ENCODE results near the gene TGFBR1.

Gene TGFBR1

DNA sequence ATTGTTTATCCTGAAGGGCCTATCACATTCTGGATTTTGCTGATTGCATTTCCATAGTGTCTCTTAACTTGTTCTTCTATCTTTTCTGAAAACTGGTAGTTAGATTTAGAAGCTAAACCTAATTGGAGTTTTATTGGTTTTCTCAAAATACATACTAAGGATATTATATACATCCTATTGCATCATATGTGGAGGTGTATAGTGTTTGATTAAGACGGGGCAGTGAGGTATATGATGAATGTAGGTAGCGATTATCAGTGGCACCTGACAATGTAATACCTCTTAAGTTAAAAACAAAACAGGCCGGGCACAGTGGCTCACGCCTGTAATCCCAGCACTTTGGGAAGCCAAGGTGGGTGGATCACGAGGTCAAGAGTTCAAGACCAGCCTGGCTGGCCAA, 35.0 kb downstream of the TGFBR1 start:
- ATAC-seq: no peak
- TF ChIP-seq CREB5 (CRISPR knock-in tag; IDR thresholded peaks at IDR 0.05; ENCODE audit: low read depth): no peak
- no peak for TF ChIP-seq TSHZ2 (CRISPR knock-in tag; IDR thresholded peaks at IDR 0.05)
- TF ChIP-seq ZNF8 (CRISPR knock-in tag; IDR thresholded peaks at IDR 0.05): no peak
- TF ChIP-seq ZC3H10 (CRISPR knock-in tag; IDR thresholded peaks at IDR 0.05): no peak
- TF ChIP-seq ZNF70 (CRISPR knock-in tag; IDR thresholded peaks at IDR 0.05): no peak
- no peak for TF ChIP-seq BACH2 (CRISPR knock-in tag; IDR thresholded peaks at IDR 0.05; ENCODE audit: borderline replicate concordance)
- TF ChIP-seq RARB (CRISPR knock-in tag; IDR thresholded peaks at IDR 0.05): no peak
- no peak for TF ChIP-seq ZNF565 (CRISPR knock-in tag; conservative IDR thresholded peaks at IDR 0.05; ENCODE audit: low read depth)
- TF ChIP-seq GLIS3 (CRISPR knock-in tag; IDR thresholded peaks at IDR 0.05): no peak

DNA sequence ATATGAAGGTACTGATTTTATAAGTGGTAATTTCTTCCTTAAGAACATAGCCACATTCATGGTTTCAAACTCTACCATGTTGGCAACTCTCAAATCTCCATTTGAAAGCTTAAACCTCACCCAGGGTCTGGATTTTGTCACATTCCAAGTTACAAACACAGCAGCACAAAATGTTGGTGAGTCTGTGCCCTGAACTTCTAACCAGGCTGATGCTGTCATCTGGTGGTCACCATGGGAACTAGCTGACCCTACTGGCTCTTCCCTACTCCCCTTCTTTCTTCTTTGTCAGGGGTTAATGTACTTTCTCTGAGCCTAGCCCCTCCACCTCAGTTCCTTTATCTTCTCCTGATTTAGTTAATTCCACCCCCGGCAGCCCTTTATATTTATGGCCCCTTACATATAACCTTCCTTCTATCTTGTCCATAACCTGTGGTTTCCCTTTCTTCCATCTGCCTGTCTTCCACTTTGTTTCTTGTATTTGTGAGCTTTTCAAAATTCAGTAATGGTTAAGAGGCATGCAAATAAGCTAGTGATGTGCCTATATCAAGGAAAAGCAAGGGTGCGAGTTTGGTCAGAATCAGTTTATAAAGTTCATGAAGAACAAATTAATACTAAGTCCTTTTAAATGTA, 35.9 kb downstream of the TGFBR1 start:
- TF ChIP-seq, protein P1, sequence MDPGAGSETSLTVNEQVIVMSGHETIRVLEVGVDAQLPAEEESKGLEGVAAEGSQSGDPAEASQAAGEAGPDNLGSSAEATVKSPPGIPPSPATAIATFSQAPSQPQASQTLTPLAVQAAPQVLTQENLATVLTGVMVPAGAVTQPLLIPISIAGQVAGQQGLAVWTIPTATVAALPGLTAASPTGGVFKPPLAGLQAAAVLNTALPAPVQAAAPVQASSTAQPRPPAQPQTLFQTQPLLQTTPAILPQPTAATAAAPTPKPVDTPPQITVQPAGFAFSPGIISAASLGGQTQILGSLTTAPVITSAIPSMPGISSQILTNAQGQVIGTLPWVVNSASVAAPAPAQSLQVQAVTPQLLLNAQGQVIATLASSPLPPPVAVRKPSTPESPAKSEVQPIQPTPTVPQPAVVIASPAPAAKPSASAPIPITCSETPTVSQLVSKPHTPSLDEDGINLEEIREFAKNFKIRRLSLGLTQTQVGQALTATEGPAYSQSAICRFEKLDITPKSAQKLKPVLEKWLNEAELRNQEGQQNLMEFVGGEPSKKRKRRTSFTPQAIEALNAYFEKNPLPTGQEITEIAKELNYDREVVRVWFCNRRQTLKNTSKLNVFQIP (CRISPR knock-in tag; IDR thresholded peaks at IDR 0.05; ENCODE audit: borderline replicate concordance, low read depth): no peak
- no peak for TF ChIP-seq ZNF70 (CRISPR knock-in tag; IDR thresholded peaks at IDR 0.05)
- TF ChIP-seq GLIS3 (CRISPR knock-in tag; IDR thresholded peaks at IDR 0.05): no peak
- no peak for TF ChIP-seq PPARA (CRISPR knock-in tag; IDR thresholded peaks at IDR 0.05; ENCODE audit: borderline replicate concordance)
- no peak for TF ChIP-seq ISL1 (CRISPR knock-in tag; IDR thresholded peaks at IDR 0.05)
- TF ChIP-seq ARNTL (CRISPR knock-in tag; IDR thresholded peaks at IDR 0.05; ENCODE audit: borderline replicate concordance, low read depth): no peak
- no peak for TF ChIP-seq ZNF8 (CRISPR knock-in tag; IDR thresholded peaks at IDR 0.05)
- TF ChIP-seq BACH2 (CRISPR knock-in tag; IDR thresholded peaks at IDR 0.05; ENCODE audit: borderline replicate concordance): no peak
- ATAC-seq: peak; percentile 94

DNA sequence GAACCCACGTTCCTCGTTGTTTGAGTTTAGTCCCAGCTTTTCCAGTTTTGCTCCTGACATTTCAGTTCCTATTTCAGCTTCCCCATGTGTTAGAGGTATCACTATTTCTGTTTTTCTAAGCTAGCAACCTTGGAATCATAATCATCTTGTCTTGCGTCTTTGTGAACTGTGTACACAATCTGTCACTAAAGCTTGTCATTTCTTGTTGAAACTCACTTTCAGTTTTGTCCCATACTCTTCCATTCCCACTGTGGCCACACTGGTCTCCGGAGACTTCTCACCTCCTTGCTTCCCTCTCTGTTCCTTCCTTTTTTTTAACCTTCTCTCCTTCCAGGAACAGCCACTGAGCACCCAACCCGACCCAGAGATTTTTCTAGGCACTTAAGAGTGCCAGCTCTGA, 36.9 kb downstream of the TGFBR1 start:
- TF ChIP-seq, protein P1 (CRISPR knock-in tag; IDR thresholded peaks at IDR 0.05; ENCODE audit: borderline replicate concordance, low read depth): no peak
- TF ChIP-seq OSR1 (CRISPR knock-in tag; IDR thresholded peaks at IDR 0.05): no peak
- TF ChIP-seq, protein P2, sequence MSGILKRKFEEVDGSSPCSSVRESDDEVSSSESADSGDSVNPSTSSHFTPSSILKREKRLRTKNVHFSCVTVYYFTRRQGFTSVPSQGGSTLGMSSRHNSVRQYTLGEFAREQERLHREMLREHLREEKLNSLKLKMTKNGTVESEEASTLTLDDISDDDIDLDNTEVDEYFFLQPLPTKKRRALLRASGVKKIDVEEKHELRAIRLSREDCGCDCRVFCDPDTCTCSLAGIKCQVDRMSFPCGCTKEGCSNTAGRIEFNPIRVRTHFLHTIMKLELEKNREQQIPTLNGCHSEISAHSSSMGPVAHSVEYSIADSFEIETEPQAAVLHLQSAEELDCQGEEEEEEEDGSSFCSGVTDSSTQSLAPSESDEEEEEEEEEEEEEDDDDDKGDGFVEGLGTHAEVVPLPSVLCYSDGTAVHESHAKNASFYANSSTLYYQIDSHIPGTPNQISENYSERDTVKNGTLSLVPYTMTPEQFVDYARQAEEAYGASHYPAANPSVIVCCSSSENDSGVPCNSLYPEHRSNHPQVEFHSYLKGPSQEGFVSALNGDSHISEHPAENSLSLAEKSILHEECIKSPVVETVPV (CRISPR knock-in tag; IDR thresholded peaks at IDR 0.05): no peak
- no peak for TF ChIP-seq ESRRG (CRISPR knock-in tag; IDR thresholded peaks at IDR 0.05)
- no peak for TF ChIP-seq BACH2 (CRISPR knock-in tag; IDR thresholded peaks at IDR 0.05; ENCODE audit: borderline replicate concordance)
- TF ChIP-seq, protein P3, sequence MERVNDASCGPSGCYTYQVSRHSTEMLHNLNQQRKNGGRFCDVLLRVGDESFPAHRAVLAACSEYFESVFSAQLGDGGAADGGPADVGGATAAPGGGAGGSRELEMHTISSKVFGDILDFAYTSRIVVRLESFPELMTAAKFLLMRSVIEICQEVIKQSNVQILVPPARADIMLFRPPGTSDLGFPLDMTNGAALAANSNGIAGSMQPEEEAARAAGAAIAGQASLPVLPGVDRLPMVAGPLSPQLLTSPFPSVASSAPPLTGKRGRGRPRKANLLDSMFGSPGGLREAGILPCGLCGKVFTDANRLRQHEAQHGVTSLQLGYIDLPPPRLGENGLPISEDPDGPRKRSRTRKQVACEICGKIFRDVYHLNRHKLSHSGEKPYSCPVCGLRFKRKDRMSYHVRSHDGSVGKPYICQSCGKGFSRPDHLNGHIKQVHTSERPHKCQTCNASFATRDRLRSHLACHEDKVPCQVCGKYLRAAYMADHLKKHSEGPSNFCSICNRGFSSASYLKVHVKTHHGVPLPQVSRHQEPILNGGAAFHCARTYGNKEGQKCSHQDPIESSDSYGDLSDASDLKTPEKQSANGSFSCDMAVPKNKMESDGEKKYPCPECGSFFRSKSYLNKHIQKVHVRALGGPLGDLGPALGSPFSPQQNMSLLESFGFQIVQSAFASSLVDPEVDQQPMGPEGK (CRISPR knock-in tag; IDR thresholded peaks at IDR 0.05; ENCODE audit: borderline replicate concordance): no peak
- no peak for TF ChIP-seq ZNF565 (CRISPR knock-in tag; conservative IDR thresholded peaks at IDR 0.05; ENCODE audit: low read depth)
- no peak for TF ChIP-seq TSHZ2 (CRISPR knock-in tag; IDR thresholded peaks at IDR 0.05)
- no peak for TF ChIP-seq ARNTL (CRISPR knock-in tag; IDR thresholded peaks at IDR 0.05; ENCODE audit: borderline replicate concordance, low read depth)
- TF ChIP-seq SNAI2 (CRISPR knock-in tag; IDR thresholded peaks at IDR 0.05): no peak
- TF ChIP-seq ZFP3 (CRISPR knock-in tag; IDR thresholded peaks at IDR 0.05): no peak
- no peak for ATAC-seq

All from SK-N-SH treated with all-trans-retinoic acid at 6 μM for 48 hours (cell line).